WI38 (cell line): ENCODE measurements around the gene SOS2.

Source experiments
- H3K4me3 ChIP-seq: 2 replicates; pipeline ENCODE4 v1.5.1; 2011; ENCODE audit warnings: low read depth, mild to moderate bottlenecking, control low read depth, low read length
- CTCF ChIP-seq: IDR thresholded peaks from 2 replicates; pipeline ENCODE4 v1.5.1; 2012; ENCODE audit warnings: low read depth, mild to moderate bottlenecking, control low read depth, low read length

The SOS2 gene

GRCh38 chr14:50067723-50068495 is 163.5 kb downstream of the SOS2 start:
- H3K4me3 ChIP-seq = no peak overlapping the region
- TF ChIP-seq CTCF = no peak
